Activated naive CD4-positive, alpha-beta T cell treated with Interleukin-2 at 50 U/mL for 16 hours (primary cell): ENCODE data around the gene SLC44A3.
"Not testable (repeated sequence)": the region's sequence is repeated elsewhere in the genome, so short reads cannot be mapped to it uniquely, and the experiment has no call there.

Source experiments
- DNase-seq: peaks from one replicate; pipeline ENCODE4 v3.0.0-alpha.2; 2020

The SLC44A3 gene

GRCh38 chr1:94937820-94938219 is 117.7 kb downstream of the SLC44A3 start:
- no peak for DNase-seq

- no peak for DNase-seq
These were observed 120.6 kb downstream of the SLC44A3 start for GRCh38 chr1:94940738-94941137.

GRCh38 chr1:94941480-94941879 is 121.3 kb downstream of the SLC44A3 start:
- DNase-seq, result not testable (repeated sequence)

GRCh38 chr1:94942171-94943128 is 122.3 kb downstream of the SLC44A3 start:
- DNase-seq, result no peak
